SK-N-SH (cell line): ENCODE data around the gene ABCC12. TPM values are rescaled to one million over a fixed set of nuclear protein-coding genes. Genes with fewer than 3 reads are reported as not detected.

Experiments used
- CTCF ChIA-PET: fragments of 300-600, 350-600 bp; formaldehyde crosslinking; extraction: SDS; loops from one replicate; lab custom pipeline; 2021; lab: Yijun Ruan, JAX
- POLR2A ChIA-PET: fragments of 350-600 bp; sonication (Branson Sonifier 250); formaldehyde crosslinking; extraction: SDS; loops from one replicate; lab custom pipeline; 2020; ENCODE audit warnings: antibody characterized with exemption, inconsistent platforms; lab: Yijun Ruan, JAX
- DNase-seq: peaks from one replicate; pipeline ENCODE4 v3.0.0; 2012
- H2AFZ ChIP-seq: fragments of 200-600 bp; sonication (generic); 2 replicates; pipeline ENCODE4 v1.8.1; 2016; ENCODE audit warnings: antibody characterized with exemption, mild to moderate bottlenecking, low read depth
- H3F3A ChIP-seq: fragments of 200-600 bp; sonication (generic); replicated peaks from 2 replicates; pipeline ENCODE3; 2016; ENCODE audit warnings: antibody characterized with exemption, mild to moderate bottlenecking; ENCODE audit not compliant: insufficient read depth
- H3K27ac ChIP-seq, 2 experiments: fragments of 200-500 bp in 1 of 2; fragments of 200-600 bp in 1 of 2; sonication (Bioruptor generic) in 1 of 2; sonication (generic), shearing (Covaris generic) in 1 of 2; 2 replicates each; pipeline versions ENCODE4 v1.5.1 to v1.6.1; 2014 to 2016; ENCODE audit warnings: low read depth in 2 of 2, inconsistent platforms in 1 of 2, low read length in 1 of 2, mild to moderate bottlenecking in 1 of 2, mixed read lengths in 1 of 2
- H3K27me3 ChIP-seq: fragments of 200-600 bp; sonication (generic), shearing (Covaris generic); 2 replicates; pipeline ENCODE4 v1.6.1; 2016; ENCODE audit warnings: mixed run types; ENCODE audit not compliant: insufficient read depth
- H3K36me3 ChIP-seq, 2 experiments: fragments of 200-500 bp in 1 of 2; fragments of 200-600 bp in 1 of 2; sonication (Bioruptor generic) in 1 of 2; sonication (generic) in 1 of 2; replicated peaks in 1 of 2; 2 replicates each; pipeline versions ENCODE3 to v1.5.1; 2014 to 2016; ENCODE audit warnings: low read length in 1 of 2, mild to moderate bottlenecking in 1 of 2; ENCODE audit not compliant: insufficient read depth in 2 of 2, control insufficient read depth in 1 of 2
- H3K4me1 ChIP-seq, 2 experiments: fragments of 200-500 bp in 1 of 2; fragments of 200-600 bp in 1 of 2; sonication (Bioruptor generic) in 1 of 2; sonication (generic), shearing (Covaris generic) in 1 of 2; 2 replicates each; pipeline versions ENCODE4 v1.5.1 to v1.6.1; 2014 to 2016; ENCODE audit warnings: low read depth in 1 of 2, low read length in 1 of 2, mixed run types in 1 of 2; ENCODE audit not compliant: insufficient read depth in 2 of 2, control insufficient read depth in 1 of 2
- H3K4me2 ChIP-seq: fragments of 200-600 bp; sonication (generic), shearing (Covaris generic); 2 replicates; pipeline ENCODE4 v1.6.1; 2017; ENCODE audit warnings: mixed run types
- H3K4me3 ChIP-seq, 2 experiments: fragments of 200-500 bp in 1 of 2; fragments of 200-600 bp in 1 of 2; sonication (Bioruptor generic) in 1 of 2; sonication (generic), shearing (Covaris generic) in 1 of 2; 2 replicates each; pipeline versions ENCODE4 v1.5.1 to v1.8.1; 2014 to 2016; ENCODE audit warnings: low read depth in 2 of 2, inconsistent platforms in 1 of 2, low read length in 1 of 2, mild to moderate bottlenecking in 1 of 2, mixed read lengths in 1 of 2, moderate library complexity in 1 of 2
- H3K79me2 ChIP-seq: fragments of 200-600 bp; sonication (generic); 2 replicates; pipeline ENCODE4 v1.8.1; 2017; ENCODE audit warnings: mild to moderate bottlenecking; ENCODE audit not compliant: insufficient read depth
- H3K9ac ChIP-seq: fragments of 200-600 bp; sonication (generic); 2 replicates; pipeline ENCODE4 v1.6.1; 2017; ENCODE audit warnings: mixed run types
- H3K9me2 ChIP-seq: fragments of 200-600 bp; sonication (generic); 2 replicates; pipeline ENCODE4 v1.6.1; 2017; ENCODE audit warnings: mixed run types
- H3K9me3 ChIP-seq: fragments of 200-600 bp; sonication (generic); 2 replicates; pipeline ENCODE4 v1.6.1; 2017; ENCODE audit warnings: mixed run types, mild to moderate bottlenecking, moderate library complexity
- H4K20me1 ChIP-seq: fragments of 200-600 bp; sonication (generic); 2 replicates; pipeline ENCODE4 v1.6.1; 2017; ENCODE audit warnings: mild to moderate bottlenecking, mixed run types; ENCODE audit not compliant: insufficient read depth
- CTCF ChIP-seq: fragments of 200-600 bp; sonication (generic); IDR thresholded peaks from 2 replicates; pipeline ENCODE4 v1.6.1; 2017; ENCODE audit warnings: antibody characterized with exemption, mild to moderate bottlenecking, moderate library complexity
- ELF1 ChIP-seq: IDR thresholded peaks from 2 replicates; pipeline ENCODE4 v1.4.0; 2012
- EZH2phosphoT487 ChIP-seq: fragments of 200-600 bp; sonication (generic); IDR thresholded peaks from 2 replicates; pipeline ENCODE4 v1.6.1; 2017; ENCODE audit warnings: low read depth, mixed run types, mild to moderate bottlenecking, antibody characterized with exemption, moderate library complexity, borderline replicate concordance
- FOXJ3 ChIP-seq: sonication (generic); formaldehyde crosslinking; IDR thresholded peaks from 2 replicates; pipeline ENCODE4 v1.5.1; 2020; ENCODE audit warnings: mild to moderate bottlenecking, missing genetic modification reagents
- FOXM1 ChIP-seq: IDR thresholded peaks from 2 replicates; pipeline ENCODE4 v1.4.0; 2012; ENCODE audit warnings: low read depth, mild to moderate bottlenecking
- GABPA ChIP-seq: IDR thresholded peaks from 2 replicates; pipeline ENCODE4 v1.4.0; 2012; ENCODE audit warnings: low read depth, mild to moderate bottlenecking
- IRF3 ChIP-seq: fragments of 150-350 bp; IDR thresholded peaks from 2 replicates; pipeline ENCODE4 v1.6.1; 2016; ENCODE audit warnings: mild to moderate bottlenecking, low read depth, low read length
- MXI1 ChIP-seq: IDR thresholded peaks from 2 replicates; pipeline ENCODE4 v1.6.1; 2012; ENCODE audit warnings: mild to moderate bottlenecking, low read depth, low read length, improper control_type of control experiment
- NFIC ChIP-seq: IDR thresholded peaks from 2 replicates; pipeline ENCODE4 v1.4.0; 2012; ENCODE audit warnings: borderline replicate concordance
- NRF1 ChIP-seq: IDR thresholded peaks from 2 replicates; pipeline ENCODE4 v1.6.1; 2012; ENCODE audit warnings: low read depth, mild to moderate bottlenecking, low read length
- PBX3 ChIP-seq: IDR thresholded peaks from 2 replicates; pipeline ENCODE4; 2012
- POLR2AphosphoS5 ChIP-seq: IDR thresholded peaks from 2 replicates; pipeline ENCODE4 v1.6.1; 2012; ENCODE audit warnings: low read depth, low read length
- RAD21 ChIP-seq: IDR thresholded peaks from 2 replicates; pipeline ENCODE4 v1.6.1; 2012; ENCODE audit warnings: mild to moderate bottlenecking, low read length
- RCOR1 ChIP-seq: fragments of 150-350 bp; IDR thresholded peaks from 2 replicates; pipeline ENCODE4 v1.6.1; 2017; ENCODE audit warnings: antibody characterized with exemption, low read length
- RXRA ChIP-seq: IDR thresholded peaks from 2 replicates; pipeline ENCODE4 v1.4.0; 2012; ENCODE audit warnings: low read depth, mild to moderate bottlenecking, borderline replicate concordance
- SIN3A ChIP-seq: IDR thresholded peaks from 2 replicates; pipeline ENCODE4 v1.6.1; 2012; ENCODE audit warnings: low read depth, mild to moderate bottlenecking, low read length, moderate library complexity, borderline replicate concordance
- SMC3 ChIP-seq: IDR thresholded peaks from 2 replicates; pipeline ENCODE4 v1.6.1; 2012; ENCODE audit warnings: low read depth, low read length, improper control_type of control experiment
- TAF1 ChIP-seq: IDR thresholded peaks from 2 replicates; pipeline ENCODE4 v1.6.1; 2012; ENCODE audit warnings: low read depth, mild to moderate bottlenecking, low read length, moderate library complexity, borderline replicate concordance
- TCF12 ChIP-seq: IDR thresholded peaks from 2 replicates; pipeline ENCODE4 v1.4.0; 2012
- TEAD4 ChIP-seq: IDR thresholded peaks from 2 replicates; pipeline ENCODE4 v1.4.0; 2012; ENCODE audit warnings: mild to moderate bottlenecking, borderline replicate concordance; ENCODE audit not compliant: insufficient read depth
- USF1 ChIP-seq: IDR thresholded peaks from 2 replicates; pipeline ENCODE4 v1.4.0; 2012; ENCODE audit warnings: low read depth, borderline replicate concordance
- YY1 ChIP-seq: IDR thresholded peaks from 2 replicates; pipeline ENCODE4 v1.4.0; 2012; ENCODE audit warnings: low read depth, mild to moderate bottlenecking
- WGBS: methylation state at CpG from one replicate; pipeline ENCODE4 v1.1.6; 2017; ENCODE audit warnings: low lambda C conversion rate; 5-methylcytosine and 5-hydroxymethylcytosine counted together
- polyA plus RNA-seq, 3 experiments: library from polyadenylated mRNA; depleted of rRNA; stranded (reverse); fragments of >200 nt; gene quantifications; 2 replicates each; pipeline ENCODE4 v1.2.3, GENCODE V29; 2012

The ABCC12 gene
- polyA plus RNA-seq, 1 of the 3 experiments (the other 2 are of a cell fraction): not detected

GRCh38 chr16:48121276-48121675 lies 34.5 kb downstream of the ABCC12 start:
- Histone ChIP-seq H3F3A (peaks cover 16% of the 10 kb centered on the region), H3K9ac (no peak overlapping the region), H3K79me2 (no peaks in the 10 kb centered on the region), H3K4me1 (peaks cover 7 to 26% of the 10 kb centered on the region in 2 experiments; a peak in 3 of 4 replicates), H3K4me3 (no peak overlapping the region), H2AFZ (no peak overlapping the region), H3K27me3 (no peaks in the 10 kb centered on the region), H3K27ac (peak overlapping the region in 1 of 2 experiments; percentile 40; a peak in 1 of 4 replicates), H3K36me3 (no peaks in the 10 kb centered on the region), H4K20me1 (no peaks in the 10 kb centered on the region), H3K9me3 (no peaks in the 10 kb centered on the region), H3K9me2 (no peaks in the 10 kb centered on the region), H3K4me2 (no peak overlapping the region)
- TF ChIP-seq TCF12 (0 out of 2 replicates have a peak, but pooled peaks have one; percentile 15), SIN3A (no peak), RXRA (no peak), RAD21 (no peak), EZH2phosphoT487 (no peak), IRF3 (no peak), RCOR1 (no peak), PBX3 (peak; percentile 66), MXI1 (no peak), SMC3 (no peak), YY1 (no peak), CTCF (no peak), GABPA (no peak), TEAD4 (no peak), FOXM1 (no peak)
- ChIA-PET POLR2A (no interaction called here), CTCF (interaction anchor here (0.8 to 1.6 kb wide), 3 partner anchors 35 to 980 kb away, joined by 3 to 4 read pairs (median 3); partner anchors contain the start of gene ABCC12)
- WGBS: 67% methylated on average over 4 of the region's 5 CpGs
- DNase-seq: peak; percentile 50

- POLR2A ChIA-PET: no interaction called here
- no peak for DNase-seq
- TF ChIP-seq NRF1 (no peak), SMC3 (no peak), RXRA (no peak), FOXJ3 (CRISPR knock-in tag) (no peak), USF1 (no peak), TCF12 (no peak), ELF1 (no peak), RCOR1 (no peak), TAF1 (no peak), NFIC (no peak), POLR2AphosphoS5 (no peak)
These were observed 37.0 kb downstream of the ABCC12 start for GRCh38 chr16:48118841-48119240.

More at GRCh38 chr16:48118841-48119240, 37.0 kb downstream of the ABCC12 start:
- H3K4me3 ChIP-seq: no peak overlapping the region
- no peak overlapping the region for H2AFZ ChIP-seq
- H3K9me2 ChIP-seq: no peaks in the 10 kb centered on the region
- H3K36me3 ChIP-seq: no peaks in the 10 kb centered on the region
- no peaks in the 10 kb centered on the region for H3K79me2 ChIP-seq
- no peak overlapping the region for H3K4me2 ChIP-seq
- H3K27me3 ChIP-seq: no peaks in the 10 kb centered on the region
- peaks cover 7 to 18% of the 10 kb centered on the region in 2 experiments; a peak in 3 of 4 replicates for H3K4me1 ChIP-seq
- no peak overlapping the region for H3K27ac ChIP-seq
- CTCF ChIA-PET: interaction anchor here (0.9 to 2.9 kb wide), 7 partner anchors 19 to 977 kb away, joined by 3 to 12 read pairs (median 4); partner anchors contain the start of gene NETO2
- H3F3A ChIP-seq: peaks cover 15% of the 10 kb centered on the region
- no peak overlapping the region for H3K9ac ChIP-seq
- no peaks in the 10 kb centered on the region for H3K9me3 ChIP-seq
- WGBS: 100% methylated on average over 2 of the region's 2 CpGs
- H4K20me1 ChIP-seq: no peaks in the 10 kb centered on the region
